GM12874 (cell line): ENCODE data around the gene GPRC5B.

Experiments used
- TF ChIP-seq, protein P1 (sequence below): IDR thresholded peaks from 2 replicates; pipeline ENCODE4 v1.5.1; 2011; ENCODE audit warnings: low read depth, mild to moderate bottlenecking, control low read depth, low read length, moderate library complexity; ENCODE audit not compliant: insufficient read depth

Gene GPRC5B

DNA sequence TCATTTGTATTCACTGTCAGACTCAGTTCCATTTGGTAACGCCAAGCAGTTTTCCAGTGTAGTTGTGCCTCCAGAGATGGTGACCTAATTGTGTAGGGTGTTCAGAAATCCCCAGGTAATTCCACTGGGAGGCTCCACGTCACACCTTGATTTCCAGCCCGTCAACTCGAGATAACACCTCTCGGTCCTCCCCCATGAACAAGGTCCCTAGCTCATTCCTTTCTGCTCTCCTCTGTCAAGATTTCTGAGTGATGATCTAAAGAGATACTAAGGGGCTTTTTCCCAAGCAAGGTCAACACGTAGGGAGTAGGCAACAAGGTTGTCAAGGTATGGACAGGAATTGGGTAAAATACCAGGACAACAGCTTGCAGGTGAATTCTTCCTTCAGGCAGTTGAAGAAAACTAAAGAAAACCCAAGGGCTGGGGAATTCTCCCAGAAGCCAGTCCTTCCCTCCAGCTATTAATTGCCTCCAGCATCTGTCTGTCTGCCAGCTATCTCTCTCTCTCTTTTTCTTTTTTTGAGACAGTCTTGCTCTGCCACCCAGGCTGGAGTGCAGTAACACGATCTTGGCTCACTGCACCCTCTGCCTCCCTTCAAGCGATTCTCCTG, 31.4 kb downstream of the GPRC5B start:
- TF ChIP-seq, protein P1, sequence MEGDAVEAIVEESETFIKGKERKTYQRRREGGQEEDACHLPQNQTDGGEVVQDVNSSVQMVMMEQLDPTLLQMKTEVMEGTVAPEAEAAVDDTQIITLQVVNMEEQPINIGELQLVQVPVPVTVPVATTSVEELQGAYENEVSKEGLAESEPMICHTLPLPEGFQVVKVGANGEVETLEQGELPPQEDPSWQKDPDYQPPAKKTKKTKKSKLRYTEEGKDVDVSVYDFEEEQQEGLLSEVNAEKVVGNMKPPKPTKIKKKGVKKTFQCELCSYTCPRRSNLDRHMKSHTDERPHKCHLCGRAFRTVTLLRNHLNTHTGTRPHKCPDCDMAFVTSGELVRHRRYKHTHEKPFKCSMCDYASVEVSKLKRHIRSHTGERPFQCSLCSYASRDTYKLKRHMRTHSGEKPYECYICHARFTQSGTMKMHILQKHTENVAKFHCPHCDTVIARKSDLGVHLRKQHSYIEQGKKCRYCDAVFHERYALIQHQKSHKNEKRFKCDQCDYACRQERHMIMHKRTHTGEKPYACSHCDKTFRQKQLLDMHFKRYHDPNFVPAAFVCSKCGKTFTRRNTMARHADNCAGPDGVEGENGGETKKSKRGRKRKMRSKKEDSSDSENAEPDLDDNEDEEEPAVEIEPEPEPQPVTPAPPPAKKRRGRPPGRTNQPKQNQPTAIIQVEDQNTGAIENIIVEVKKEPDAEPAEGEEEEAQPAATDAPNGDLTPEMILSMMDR, result no peak

DNA sequence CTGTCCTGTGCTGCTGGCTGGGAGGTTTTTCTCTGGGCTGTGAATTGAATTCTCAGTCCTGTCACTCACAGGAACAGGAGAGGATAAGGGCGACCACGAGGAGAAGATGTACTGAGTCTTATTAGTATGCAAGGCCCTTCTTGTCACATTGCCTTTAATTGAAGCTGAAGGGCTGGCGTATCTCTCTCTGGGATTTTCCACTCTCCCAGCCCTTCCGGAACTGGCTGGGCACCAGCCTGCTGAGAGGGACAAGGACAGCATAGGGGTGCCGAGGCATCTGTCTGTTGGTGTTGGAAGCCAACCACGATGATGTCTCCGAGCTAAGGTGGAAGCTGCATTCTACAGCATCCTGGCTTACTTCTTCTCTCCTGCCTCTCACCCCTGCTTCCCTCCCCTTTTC, 33.2 kb downstream of the GPRC5B start:
- TF ChIP-seq, protein P1, result no peak

DNA sequence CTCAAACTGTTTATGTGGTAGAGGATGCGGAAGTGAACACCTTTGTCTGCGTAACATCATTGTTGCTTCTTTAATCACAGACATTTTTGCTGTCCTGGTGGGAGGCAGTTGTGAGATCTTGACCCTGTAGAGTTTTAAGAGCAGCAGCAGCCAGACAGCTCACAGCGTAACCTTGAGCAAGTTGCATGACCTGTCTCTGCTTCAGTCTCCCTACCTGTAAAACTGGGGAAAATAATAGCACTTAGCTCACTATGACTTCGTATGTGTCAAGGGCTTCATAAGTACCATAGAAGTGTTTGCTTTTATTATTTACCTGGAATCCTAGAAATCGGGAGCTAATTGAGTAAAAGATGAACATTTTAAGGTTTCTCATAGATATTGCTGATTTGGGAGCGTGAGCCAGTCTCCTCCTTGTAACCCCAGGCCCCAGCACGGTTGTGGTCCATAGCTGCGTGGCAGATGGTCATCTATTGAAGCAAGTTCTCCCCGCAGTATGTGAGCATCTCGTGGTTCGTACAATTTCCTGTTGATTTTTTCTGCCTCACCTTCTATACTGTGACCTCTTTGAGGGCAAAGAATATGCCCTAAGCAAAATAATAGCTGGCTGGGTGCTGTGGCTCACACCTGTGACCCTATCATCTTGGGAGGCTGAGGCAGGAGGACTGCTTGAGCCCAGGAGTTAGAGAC, 34.4 kb downstream of the GPRC5B start:
- TF ChIP-seq, protein P1, result no peak

DNA sequence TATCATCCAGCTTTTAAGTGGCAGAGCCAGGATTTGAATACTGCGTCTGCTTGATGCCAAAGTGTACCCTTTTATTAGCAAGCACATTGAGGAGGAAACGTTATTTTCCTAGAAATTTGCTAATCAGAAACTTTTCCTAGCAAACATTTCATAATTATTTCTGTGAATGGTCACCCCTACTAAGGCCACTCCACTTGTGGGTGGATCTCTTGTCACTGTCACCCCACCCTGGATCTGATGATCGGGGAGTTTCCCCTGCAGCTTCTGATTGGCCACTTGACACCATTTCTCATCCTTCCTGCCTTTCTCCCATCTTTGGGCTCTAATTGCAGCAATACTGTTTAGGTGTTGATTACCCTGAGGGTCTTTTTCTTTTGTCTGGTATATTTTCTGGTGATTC, 35.9 kb downstream of the GPRC5B start:
- TF ChIP-seq, protein P1, result no peak

DNA sequence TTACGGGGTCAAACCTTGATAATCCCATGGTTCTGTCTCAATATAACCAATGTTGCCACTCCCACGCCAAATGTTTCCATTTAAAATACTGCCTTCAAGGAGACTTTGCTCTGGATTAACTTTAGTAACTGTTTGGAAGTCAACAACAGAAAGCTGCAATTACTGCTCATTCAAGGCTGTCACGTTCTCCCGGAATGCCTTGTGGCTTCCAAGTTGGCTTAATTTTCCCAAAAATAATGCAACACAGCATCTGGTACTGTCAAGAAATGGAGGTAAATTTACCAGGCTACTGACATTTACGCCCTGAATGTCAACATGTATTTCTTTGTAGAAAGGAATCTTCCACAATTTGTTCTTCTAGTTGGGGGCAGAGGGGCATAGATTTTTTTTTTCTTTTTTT, 38.2 kb downstream of the GPRC5B start:
- TF ChIP-seq, protein P1, result no peak

DNA sequence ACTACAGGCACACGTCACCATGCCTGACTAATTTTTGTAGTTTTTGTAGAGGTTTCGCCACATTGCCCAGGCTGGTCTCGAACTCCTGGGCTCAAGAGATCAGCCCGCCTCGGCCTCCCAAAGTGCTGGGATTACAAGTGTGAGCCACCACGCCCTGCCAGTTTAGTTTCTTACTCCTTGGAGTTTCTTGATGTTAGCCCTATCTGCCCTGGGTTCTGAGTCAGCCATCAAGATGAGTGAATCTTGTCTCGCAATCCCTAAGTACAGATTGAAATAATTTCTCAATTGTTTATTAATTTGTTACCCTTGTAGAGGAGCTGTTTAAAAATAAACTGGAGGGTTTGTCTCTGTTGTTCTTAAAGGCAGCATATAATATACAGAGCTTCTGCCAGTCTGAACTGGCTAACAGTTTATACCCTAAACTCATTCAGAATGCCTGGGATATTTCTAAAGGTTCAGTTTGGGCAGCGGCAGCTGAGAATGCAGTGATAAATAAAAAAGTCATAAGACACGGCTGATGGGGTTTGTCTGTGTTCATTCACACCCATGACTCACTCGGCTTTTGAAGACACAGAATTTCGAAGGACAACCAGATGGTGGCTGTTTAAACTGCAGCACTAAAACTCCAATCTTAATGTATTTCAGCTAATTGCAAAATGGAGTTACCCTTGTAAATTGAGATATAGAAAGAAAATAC, 39.6 kb downstream of the GPRC5B start:
- TF ChIP-seq, protein P1, result no peak

DNA sequence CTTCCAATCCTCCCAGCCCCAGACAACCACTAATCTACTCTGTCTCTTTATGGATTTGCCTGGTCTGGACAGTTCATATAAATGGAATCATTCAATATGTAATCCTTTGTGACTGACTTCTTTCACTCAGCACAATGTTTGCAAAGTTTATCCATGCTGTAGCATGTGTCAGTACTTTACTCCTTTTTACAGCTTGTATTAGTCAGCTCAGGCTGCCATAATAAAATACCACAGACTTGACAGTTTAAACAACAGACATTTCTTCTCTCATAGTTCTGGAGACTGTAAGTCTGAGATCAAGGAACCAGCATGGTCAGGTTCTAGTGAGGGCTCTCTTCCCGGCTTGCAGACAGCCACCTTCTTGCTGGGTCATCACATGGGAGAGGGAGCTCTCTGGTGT, 41.3 kb downstream of the GPRC5B start:
- TF ChIP-seq, protein P1, result no peak
